GM15510 (cell line): ENCODE measurements around the gene C3.

ENCODE experiments used
- POLR2A ChIP-seq: IDR thresholded peaks from 3 replicates; pipeline ENCODE4 v1.6.1; 2011; ENCODE audit warnings: borderline replicate concordance; ENCODE audit not compliant: insufficient read length; ENCODE audit errors: extremely low read depth

Gene C3

DNA sequence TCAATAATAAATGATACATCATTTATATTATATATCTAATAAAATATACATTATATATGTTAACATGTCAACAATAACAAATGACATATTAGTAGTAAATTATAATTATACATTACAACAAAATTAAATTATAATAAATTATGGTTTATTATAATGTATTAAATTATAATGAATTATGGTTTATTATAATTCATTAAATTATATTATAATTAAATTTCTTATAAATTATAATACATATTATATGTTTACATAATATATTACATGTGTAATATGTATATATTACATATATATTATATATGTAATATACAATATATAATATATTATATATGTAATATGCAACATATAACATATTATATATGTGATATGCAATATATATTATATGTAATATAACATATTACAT lies 20.5 kb downstream of the C3 start:
- TF ChIP-seq POLR2A = no peak

- TF ChIP-seq POLR2A = no peak
Observed at GRCh38 chr19:6697291-6697690, 23.2 kb downstream of the C3 start.

GRCh38 chr19:6696239-6696820 lies 24.1 kb downstream of the C3 start:
- TF ChIP-seq POLR2A = no peak

- TF ChIP-seq POLR2A = no peak
Observed at GRCh38 chr19:6694147-6694815, 26.2 kb downstream of the C3 start.

GRCh38 chr19:6693681-6694080 lies 26.8 kb downstream of the C3 start:
- no peak for TF ChIP-seq POLR2A

- TF ChIP-seq POLR2A = no peak
Observed at GRCh38 chr19:6693056-6693471, 27.4 kb downstream of the C3 start.

DNA sequence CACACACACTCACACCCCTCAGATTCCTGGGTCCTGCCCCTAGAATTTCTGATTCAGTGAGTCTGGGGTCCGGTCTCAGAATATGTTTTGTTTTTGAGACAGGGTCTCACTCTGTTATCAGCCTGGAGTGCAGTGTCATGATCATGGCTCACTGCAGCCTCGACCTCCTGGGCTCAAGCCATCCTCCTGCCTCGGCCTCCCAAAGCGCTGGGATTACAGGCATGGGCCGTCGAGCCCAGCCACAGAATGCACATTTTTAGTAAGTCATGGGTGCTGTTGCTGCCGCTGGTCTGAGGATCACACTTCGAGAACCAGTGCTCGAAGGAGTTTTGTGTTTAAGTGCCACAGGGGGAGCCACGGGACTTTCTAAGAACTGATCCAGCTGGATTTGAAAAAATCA lies 28.4 kb downstream of the C3 start:
- TF ChIP-seq POLR2A = no peak

- TF ChIP-seq POLR2A = no peak
Observed at GRCh38 chr19:6691342-6691741, 29.1 kb downstream of the C3 start.

DNA sequence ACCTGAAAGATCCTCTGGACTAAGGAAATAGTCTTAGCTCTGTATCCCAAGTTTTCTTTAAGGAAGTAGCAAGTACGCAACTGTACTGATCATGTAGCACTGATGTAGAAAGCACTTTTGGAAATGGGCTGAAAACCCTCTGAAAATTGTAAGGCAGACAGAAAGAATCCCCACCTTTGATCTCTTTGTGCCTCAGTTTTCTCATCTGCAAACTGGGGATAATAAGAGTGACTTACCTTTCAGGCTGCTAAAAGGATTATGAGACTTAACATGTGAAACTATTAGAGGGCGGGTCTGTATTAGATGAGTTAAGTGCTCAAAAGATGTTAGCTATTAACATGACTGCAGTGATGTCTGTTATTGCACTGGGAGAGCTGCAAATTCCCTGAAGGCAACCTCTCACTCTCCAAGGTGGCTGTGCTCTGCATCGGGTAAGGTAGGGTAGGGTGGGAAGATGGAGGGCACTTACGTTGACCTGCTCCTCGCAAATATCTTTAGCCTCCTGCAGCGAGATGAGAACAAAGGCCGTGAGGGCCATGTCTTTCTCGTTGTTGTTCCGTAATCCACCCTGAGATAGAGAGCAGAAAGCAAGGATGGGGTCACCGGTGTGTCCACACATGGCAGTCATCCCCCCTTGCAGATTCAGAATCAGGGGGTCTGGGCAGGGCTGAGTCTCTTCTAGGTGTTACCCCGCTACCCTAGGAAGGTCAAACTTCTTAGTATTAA lies 30.1 kb downstream of the C3 start:
- TF ChIP-seq POLR2A = no peak

DNA sequence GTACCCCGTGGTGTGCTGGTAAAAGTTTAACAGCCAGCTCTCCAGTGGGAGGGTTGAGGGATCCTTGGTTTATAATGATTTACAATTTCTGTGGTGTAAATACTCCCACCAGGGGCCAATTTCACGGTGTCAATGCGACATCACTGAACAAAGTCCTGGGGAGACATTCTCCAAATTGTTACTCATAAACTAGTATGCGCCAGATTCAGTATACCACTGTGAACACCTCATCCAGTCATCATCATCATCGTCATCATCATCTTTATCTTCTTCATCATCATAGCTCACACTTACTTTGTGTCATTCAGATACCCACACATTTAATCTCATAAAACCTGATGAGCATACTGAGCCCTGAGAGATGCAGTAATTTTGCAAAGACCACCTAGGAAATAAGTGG lies 33.3 kb downstream of the C3 start:
- TF ChIP-seq POLR2A = no peak

DNA sequence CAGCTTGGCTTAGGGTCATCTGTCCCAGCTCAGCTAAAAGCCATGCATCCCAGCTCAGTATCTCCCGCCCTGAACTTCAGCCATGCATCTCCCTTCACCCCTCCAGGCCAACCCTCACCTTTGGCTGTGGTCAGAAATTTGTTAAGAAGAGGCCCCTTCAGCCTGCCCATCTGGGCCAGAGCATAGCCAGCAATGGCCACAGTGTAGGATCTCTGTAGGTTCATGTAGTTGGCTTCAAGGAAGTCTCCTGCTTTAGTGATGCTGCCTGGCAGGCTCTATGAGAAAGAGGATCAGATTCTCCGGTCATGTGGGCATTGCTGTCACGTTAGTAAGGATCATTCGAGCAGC lies 33.8 kb downstream of the C3 start:
- no peak for TF ChIP-seq POLR2A

DNA sequence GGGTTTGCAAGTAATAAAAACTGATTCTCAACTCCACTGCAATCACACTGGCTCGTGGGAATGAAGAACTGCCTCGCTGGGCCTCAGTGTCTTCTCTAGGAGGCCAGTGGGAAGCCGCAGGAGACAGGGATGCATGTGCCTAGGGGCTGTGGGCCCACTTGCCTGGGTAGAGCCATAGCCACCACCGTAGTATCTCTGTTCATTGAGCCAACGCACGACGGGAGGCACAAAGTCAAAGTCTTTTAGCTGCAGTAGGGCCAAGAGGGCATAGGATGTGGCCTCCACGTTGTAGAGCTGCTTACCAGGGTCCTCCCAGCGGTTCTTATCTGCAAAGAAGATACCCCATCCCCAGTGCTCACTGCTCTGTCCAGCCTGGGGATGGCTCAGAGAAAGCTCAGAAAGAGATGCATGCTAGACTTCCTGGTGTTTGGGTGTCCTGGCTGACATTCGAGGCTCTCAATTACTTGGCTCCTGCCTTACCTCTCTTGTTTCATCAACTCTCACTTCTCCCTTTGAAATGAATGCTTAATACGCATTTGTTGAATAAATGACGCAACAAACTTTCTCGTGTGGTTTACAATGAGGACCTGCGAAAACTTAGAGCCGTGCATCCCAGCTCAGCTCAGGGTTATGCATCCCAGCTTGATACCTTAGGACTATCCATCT lies 34.4 kb downstream of the C3 start:
- TF ChIP-seq POLR2A = no peak

GRCh38 chr19:6685482-6685881 lies 35.0 kb downstream of the C3 start:
- no peak for TF ChIP-seq POLR2A

GRCh38 chr19:6683971-6684370 lies 36.5 kb downstream of the C3 start:
- no peak for TF ChIP-seq POLR2A

GRCh38 chr19:6682607-6683128 lies 37.8 kb downstream of the C3 start:
- no peak for TF ChIP-seq POLR2A
